ENCODE measurements around the gene FMC1.
"Not testable (repeated sequence)": the region's sequence is repeated elsewhere in the genome, so short reads cannot be mapped to it uniquely, and the experiment has no call there.

The FMC1 gene

DNA sequence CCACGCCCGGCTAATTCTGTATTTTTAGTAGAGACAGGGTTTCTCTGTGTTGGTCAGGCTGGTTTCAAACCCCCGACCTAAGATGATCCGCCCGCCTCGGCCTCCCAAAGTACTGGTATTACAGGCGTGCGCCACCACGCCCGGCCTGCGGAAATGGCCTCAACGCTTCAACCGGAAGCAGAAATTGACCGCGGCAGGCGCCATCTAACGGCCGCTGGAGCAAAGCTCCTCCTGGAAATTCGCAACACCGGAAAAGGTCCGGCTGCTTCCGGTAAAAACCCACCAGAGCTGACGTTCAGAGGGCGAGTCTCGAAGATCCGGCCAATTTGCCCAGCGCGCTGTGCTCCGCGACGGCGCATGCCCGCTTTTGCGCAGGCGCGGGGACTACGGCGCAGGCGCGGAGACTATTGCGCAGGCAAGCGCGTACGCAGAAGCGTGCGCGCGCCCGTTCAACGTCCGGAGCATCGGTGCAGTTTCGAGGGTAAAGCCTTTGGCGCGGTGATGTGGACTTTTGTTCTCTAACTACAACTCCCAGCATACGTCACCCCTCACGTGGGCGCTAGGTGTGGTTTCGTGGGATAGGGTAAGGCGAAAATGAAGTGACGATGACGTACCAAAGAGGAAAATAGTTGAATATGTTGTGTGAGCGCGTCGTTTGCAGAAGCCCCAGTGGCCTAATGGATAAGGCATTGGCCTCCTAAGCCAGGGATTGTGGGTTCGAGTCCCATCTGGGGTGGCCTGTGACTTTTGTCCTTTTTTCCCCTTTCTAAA is 915 bp upstream of the FMC1 start:
- peak; percentile 96 to 99 (median 98) for DNase-seq (ENCODE audit: low read depth in 2 of 3, low spot score in 2 of 3)

DNA sequence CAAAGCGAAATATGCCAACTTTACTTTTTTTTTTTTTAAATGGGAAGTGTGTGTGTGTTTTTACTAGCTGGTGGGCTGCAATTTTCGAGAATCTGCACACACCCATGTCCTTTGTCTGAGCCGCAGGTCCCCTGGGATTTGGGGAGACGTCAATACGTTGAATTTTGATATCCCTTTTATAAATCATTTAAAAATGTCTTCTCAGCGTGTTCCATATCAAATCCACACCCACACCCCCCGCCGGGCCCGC is 404 bp upstream of the FMC1 start:
- DNase-seq (ENCODE audit: low read depth in 2 of 3, low spot score in 2 of 3): no peak

DNA sequence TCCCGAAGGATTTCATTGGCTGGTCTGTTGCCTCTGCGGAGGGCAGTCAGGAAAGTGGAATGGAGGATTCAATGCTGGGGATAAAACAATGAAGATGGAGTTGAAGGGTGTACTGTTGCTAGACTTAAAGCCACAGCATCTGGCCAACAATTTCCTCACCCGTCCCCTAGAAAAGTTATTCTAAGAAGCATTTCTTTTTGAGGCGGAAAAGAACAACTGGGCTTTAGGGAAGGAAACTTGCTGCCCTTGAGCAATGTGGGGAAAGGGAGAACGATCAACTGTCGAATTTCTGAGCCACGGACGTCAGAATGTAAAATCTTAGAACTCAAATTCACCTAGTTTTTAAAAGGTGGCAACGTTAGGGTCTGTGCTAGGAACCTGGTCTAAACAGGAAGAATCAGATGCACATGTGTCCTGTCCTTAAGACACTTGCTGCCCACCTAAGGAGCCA is 664 bp downstream of the FMC1 start:
- DNase-seq (ENCODE audit: low read depth in 2 of 3, low spot score in 2 of 3): no peak

DNA sequence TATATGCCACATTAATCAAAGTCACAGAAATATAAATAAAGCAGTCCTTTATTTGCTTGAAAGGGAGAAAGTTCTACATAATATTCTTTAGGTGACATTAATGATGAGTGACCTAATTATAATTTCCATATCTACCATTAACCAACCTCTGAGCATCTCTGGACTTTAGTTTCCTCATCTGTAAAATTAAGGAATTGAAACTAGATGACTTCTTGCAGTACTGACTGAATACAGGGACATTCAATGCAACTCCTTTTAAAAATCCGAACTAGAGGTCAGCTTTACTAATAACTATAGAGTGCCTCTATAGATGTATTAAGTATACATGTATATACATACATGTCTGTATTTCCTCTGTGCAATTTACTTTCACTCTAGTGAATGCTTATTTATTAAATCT is 3.9 kb downstream of the FMC1 start:
- no peak for DNase-seq (ENCODE audit: low read depth in 2 of 3, low spot score in 2 of 3)

DNA sequence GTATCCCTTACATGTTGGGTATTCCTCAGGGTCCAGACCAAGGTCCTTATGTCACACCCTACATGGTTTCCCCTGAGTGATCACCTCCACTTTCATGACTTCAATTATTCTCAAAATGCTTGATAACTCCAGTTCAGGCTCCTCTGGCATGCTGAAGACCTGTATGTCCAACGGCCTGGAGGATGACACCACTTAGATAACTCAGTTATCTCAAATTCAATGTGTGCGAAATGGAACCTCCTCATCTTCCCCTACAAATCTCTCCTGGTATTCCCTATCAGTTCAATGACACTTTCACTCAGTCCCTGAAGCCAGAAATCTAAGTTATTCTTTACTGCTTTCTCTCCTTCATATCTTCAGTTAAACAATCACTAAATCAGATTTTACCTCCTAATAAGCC is 9.9 kb downstream of the FMC1 start:
- DNase-seq (ENCODE audit: low read depth in 2 of 3, low spot score in 2 of 3): no peak

DNA sequence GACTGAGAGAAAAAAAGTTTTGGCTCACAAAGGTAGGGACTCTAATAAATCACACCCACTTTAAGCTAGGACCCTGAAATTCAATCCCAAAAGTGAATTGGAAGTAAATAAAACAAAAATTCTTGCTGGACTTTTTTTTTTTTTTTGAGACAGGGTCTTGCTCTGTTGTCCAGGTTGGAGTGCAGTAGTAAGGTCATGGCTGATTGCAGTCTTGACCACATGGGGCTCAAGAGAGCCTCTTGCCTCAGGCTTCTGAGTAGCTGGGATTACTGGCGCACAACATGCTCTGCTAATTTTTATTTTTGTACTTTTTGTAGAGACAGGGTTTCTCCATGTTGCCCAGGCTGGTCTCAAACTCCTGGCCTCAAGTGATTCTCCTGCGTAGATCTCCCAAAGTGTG is 13.6 kb downstream of the FMC1 start:
- no peak for DNase-seq (ENCODE audit: low read depth in 2 of 3, low spot score in 2 of 3)

DNA sequence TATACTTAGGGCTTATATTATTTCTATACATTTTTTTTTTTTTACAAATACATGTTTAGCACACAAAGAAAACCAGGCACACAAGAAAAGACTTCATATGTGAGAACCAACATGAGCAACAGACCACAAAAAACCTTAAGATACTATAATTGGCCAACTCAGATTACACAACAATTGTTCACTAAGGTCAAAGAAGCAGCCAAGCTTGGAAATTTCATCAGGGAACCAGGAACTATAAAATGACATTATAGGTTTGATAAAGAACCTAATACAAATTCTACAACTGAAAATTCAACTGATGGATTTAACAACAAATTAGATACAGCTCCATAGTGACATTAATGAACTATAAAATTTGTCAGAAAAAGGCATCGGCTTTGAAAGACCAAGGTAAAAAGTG is 14.2 kb downstream of the FMC1 start:
- no peak for DNase-seq (ENCODE audit: low read depth in 2 of 3, low spot score in 2 of 3)

DNA sequence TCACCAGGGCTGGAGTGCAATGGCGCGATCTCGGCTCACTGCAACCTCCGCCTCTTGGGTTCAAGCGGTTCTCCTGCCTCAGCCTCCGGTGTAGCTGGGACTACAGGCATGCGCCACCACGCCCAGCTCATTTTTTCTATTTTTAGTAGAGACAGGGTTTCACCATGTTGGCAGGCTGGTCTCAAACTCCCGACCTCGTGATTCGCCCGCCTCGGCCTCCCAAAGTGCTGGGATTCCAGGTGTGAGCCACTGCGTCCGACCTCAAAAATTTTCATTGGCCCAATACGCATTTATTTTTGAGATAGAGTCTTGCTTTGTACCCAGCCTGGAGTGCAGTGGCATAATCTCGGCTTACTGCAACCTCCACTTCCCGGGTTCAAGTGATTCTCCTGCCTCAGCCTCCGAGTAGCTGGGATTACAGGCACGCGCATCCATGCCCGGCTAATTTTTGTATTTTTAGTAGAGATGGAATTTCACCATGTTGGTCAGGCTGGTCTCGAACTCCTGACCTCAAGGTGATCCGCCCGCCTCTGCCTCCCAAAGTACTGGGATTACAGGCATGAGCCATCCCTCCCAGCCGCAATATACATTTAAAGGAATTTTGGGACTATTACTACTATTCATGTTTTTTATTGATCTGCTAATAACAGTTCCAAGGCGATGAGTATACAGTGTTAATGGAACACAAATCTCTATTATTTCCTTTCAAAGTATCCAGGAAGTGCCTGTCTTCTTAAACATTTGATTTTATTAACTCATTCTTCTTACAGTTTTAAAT is 16.8 kb downstream of the FMC1 start:
- not testable (repeated sequence) for DNase-seq (ENCODE audit: low read depth in 2 of 3, low spot score in 2 of 3)

DNA sequence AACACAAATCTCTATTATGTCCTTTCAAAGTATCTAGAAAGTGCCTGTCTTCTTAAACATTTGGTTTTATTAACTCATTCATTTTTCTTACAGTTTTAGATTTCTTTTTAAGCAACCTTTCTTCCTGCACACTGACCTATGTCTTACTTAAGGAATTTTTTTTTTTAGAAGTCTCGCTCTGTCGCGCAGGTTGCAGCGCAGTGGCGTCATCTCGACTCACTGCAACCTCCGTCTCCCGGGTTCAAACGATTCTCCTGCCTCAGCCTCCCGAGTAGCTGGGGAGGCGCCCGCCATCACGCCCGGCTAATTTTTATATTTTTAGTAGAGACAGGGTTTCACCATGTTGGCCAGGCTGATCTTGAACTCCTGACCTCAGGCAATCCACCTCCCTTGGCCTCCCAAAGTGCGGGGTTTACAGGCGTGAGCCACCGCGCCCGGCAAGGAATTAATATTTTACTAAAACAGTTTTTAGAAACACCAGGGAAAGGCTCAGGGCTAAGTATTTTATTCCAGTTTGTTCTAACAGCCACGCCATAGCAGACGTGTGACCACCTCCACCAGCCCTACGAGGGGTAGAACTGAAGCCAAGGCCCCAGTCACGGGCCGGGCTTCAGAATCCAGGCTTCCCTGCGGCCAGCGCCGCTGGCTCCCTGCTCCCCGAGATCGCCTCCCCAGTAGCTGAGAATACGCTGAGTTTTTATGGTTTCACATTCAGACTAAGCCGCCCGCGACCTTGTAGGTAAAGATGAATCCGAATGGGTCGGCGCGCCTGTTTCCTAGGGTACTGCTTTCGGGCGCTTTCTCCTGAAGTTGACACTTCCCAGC is 17.6 kb downstream of the FMC1 start:
- peak in 1 of 3 experiments; percentile 14 for DNase-seq (ENCODE audit: low read depth in 2 of 3, low spot score in 2 of 3)

DNA sequence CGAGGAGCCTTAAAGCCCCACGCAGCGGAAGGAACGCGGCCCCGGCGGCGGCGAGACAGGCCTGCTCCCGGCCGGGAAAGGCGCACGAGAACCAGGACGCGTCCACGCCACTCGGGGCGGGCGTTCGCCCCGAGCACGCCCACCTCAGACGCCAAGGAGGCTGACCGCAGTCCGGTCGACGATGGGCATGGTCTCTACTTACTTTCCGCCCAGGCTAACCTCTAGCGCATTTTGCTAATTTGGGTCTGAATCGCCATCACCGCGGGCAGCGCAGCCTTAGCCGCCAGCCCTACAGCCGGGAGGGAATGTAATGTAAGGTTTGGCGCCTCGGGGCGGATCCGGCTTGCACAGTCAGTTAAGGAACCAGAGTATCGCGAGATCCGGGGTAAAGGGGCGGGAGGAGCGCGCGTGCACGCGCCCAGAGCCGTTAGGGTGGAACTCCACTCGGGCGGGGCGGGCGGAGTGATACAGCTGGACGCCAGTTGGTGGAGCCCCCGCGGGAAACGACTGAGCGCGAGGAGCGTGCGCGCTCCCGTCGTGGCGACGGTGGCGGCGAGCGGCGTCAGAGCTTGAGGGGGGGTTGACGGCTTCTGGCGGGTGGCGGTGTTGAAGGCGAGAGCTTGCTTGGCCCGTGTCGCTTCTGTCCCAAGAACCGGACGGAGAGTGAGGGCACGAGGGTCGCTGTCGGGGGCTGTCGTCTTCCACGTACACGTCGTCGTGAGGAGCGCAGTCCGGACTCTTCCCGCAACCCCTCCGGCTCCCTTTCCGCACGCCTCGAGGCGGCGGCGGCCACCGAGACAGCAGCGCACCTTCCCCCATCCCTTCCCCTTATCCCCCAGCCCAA is 18.5 kb downstream of the FMC1 start, which contains the start of gene LUC7L2:
LUC7L2 (plus strand) TSS at position 529 of the 844 bp plus-strand sequence. CDS start 368 bp downstream, outside the sequence.
- peak; percentile 97 to 98 (median 98) for DNase-seq (ENCODE audit: low read depth in 2 of 3, low spot score in 2 of 3)

DNA sequence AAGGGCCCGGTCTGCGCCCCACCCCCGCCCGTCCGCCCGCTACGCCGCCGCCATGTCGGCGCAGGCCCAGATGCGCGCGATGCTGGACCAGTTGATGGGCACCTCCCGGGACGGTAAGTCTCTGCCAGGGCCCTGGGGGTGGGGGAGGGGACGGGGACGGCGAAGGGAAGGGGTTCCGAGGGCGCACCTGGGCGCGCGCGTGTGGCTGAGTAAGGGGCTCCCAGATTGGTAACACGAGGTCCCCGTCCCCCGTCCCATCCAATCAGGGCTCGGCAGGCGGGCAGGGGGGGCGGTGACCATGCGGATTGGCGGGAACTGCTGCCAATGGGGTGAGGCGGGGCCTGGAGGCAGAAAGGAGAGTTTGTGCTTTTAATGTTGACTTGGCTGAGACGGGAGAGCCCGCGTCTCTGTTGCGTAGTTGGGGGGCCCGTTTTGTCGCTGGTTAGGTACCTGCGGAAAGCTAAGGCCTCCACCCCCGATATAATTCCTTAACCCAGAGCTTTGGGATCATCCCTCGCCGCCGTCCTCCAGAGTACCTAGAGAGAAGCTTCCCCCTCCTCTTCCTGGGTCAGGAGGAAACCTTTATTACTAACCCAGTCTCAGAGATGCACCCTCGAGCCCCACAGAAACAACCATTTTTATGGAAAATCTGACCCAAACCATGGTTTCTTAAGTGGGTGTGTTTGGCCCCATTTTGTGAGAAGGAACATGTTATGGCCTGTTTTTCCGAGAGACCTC is 19.2 kb downstream of the FMC1 start:
- DNase-seq (ENCODE audit: low read depth in 2 of 3, low spot score in 2 of 3): peak; percentile 95 to 98 (median 96)

DNA sequence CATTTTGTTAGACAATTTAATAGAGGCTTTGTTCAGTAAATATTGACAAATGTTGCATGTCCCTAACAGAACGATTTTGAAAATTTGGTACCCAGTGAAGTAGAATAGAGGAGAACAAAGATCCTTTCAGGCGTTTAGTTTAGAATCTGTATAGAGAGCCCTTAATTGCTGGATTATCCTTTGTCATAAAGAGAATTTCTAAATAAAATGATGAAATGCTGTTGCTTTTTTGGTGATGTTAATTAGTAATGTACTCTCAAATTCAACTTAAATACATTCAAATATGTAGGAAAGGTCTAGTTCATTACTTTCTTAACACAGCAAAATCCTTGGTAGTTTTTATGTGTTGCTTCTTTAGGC is 19.8 kb downstream of the FMC1 start:
- no peak for DNase-seq (ENCODE audit: low read depth in 2 of 3, low spot score in 2 of 3)

DNA sequence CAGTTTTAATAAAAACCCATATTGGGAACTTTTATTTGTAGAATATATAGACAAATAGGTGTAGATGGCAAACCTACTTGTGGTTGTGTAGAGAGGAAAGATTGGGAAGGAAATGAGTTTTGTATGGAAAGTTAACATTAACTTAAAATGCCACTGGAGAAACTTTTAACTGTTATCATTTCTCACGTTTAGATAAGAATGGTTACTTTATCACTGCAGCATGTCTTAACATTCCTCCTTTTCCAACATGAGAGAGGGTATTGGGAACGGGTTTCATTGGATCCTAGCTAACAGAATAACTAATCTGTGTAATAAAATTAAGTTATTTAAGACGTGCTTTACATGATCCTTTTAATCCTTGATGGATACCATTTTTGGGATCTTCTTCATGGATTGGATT is 20.4 kb downstream of the FMC1 start:
- no peak for DNase-seq (ENCODE audit: low read depth in 2 of 3, low spot score in 2 of 3)

DNA sequence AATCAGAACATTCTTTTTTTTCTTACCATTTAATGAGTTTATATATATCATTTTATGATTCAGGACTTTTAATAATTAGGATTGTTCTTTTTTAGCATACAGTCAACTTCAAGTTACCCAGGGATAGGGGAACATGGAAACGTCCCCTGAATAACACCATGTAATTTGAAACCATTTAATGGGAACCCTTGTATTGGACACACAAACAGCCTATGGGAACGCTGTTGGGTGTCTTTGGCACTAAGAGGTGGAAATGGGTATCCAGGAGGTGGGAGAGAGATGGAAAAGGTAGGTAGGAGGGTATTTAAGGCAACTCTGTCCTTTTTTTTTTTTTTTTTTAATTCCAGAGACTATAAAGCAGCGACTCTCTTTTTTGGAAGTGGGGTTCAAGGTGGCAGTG is 21.2 kb downstream of the FMC1 start:
- no peak for DNase-seq (ENCODE audit: low read depth in 2 of 3, low spot score in 2 of 3)

DNA sequence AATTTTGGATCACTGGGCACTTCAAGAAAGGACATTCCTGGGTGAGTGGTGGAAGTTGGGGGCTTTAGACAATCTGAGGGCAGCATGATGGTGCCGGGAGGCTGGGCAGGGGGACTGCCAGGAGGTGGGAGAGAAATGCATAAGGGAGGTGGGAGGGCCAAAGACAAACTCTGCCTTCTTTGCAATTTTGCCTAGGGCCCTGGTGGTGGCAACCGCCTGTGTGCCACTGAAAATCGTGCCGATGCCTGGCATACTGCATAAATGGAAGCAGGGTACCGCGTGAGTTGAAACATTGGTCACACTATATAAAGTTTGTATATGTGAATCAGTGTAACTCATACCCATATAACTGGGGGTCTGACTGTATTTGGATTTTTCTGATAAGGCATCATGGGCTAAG is 21.8 kb downstream of the FMC1 start:
- DNase-seq (ENCODE audit: low read depth in 2 of 3, low spot score in 2 of 3): no peak

DNA sequence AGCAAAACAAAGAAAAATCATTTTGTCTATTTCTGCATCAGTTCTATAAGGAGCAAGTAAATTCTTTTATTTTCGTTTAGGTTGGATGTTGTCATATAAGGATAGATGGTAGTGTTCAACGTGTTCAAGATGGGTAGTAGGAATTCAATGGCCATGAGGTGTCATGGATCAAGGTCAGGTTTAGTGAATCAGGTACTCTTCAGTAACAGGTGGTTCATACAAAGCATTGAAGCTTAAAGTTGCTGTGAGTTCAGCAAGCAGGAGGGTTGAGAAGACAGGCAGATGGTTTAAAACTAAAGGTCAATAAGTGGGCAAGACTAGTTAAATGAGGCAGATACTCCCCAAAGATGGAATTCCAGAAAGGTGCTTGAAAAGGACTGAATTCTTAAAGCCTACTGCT is 24.2 kb downstream of the FMC1 start:
- DNase-seq (ENCODE audit: low read depth in 2 of 3, low spot score in 2 of 3): no peak

DNA sequence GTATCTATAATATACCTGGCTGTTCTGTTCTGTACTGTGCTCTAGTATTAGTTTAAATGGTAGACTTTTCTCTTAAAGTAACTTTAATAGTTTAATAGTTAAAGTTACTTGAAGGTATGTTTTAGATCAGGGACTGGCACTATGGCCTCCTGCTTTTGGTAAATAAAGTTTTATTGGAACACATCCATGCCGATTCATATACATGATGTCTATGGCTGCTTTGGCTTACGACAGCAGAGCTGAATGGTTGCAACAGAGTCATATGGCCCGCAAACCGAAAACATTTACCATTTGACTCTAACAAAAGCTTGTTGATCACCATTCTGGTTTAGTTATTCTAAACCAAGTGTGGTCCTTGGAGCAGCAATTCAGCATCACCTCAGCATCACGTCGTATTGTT is 25.3 kb downstream of the FMC1 start:
- DNase-seq (ENCODE audit: low read depth in 2 of 3, low spot score in 2 of 3): no peak

DNA sequence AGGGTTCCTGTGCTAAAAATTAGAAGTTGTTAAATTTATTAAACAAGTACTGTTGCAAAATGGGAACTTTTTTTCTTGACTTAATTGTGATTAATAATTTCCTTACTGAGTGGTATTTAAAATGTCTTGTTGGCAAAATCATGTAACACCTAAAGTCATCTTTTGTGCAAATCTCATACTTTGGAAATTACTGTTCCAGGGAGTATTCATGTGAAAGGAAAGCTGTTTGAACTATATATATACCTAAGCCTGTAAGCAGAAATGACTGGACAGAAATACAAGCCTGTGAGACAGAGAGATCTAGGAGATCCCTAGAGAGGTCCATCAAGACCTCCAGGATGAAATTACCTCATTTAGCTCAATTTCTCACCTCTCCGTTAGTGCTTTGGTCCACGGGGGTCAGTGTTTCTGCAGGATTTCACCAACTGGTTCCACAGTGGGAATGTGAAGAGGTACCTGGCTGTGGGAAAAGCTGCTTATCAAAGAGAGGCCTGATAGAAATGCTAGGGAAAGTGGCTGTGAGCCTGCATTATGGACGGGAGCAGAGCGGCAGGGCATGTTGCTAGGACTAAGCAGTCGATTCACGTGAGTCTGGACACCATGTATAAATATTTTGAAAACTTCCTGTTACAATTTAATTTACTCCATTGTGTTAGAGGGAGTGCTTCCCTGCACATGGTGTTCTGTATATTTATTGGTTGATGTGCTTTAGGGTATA is 26.5 kb downstream of the FMC1 start:
- DNase-seq (ENCODE audit: low read depth in 2 of 3, low spot score in 2 of 3): no peak

DNA sequence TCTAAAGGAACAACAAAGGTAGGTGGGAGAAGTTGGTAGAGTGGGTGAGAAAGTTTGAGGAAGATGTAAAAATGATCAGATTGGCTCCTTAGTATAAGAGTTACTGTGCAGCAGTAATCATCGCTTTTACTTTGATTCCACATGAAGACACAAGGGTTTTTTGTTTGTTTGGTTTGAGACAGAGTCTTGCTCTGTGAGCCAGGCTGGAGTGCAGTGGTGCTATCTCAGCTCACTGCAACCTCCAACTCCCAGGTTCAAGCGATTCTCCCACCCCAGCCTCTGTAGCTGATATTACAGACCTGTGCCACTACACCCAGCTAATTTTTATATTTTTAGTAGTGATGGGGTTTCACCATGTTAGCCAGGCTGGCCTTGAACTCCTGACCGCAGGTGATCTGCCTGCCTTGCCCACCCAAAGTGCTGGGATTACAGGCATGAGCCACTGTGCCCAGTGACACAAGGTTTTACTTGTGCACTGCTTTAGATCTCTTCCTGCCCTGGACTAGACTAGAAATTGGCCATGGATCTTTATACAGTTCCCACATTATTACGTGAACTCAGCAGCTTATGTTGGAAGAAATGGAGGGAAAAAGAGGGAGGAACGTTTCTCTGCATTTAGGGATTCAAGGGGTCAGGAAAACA is 29.3 kb downstream of the FMC1 start:
- no peak for DNase-seq (ENCODE audit: low read depth in 2 of 3, low spot score in 2 of 3)
